Measurements from ENCODE around the gene MAP3K3. TPM values are rescaled to one million over a fixed set of nuclear protein-coding genes. Genes with fewer than 3 reads are reported as not detected.

MAP3K3 gene
- total RNA-seq, 1 donor from 2014 or later = 32.5 TPM

DNA sequence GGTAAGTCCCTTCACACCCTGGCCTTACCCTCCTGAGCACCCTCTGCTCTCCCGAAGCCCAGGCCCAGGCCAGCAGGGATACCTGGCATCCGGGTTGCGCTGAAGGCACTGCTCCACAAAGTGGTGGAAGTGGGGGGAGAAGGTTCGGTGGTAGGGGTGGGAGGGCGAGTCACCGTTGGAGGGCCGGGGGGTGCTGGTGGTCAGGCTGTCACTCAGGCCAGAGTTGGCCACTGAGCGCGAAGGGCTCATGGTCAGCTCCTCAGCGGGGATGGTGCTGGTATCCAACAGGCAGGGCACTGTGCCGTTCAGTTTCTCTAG, 82.0 kb downstream of the MAP3K3 start:
- H3K27me3 Mint-ChIP-seq = no peaks in the 10 kb centered on the region
- H3K4me3 Mint-ChIP-seq = no peak overlapping the region
- no peak for TF ChIP-seq CTCF (IDR thresholded peaks at IDR 0.05)
- H3K27ac Mint-ChIP-seq = peak overlapping the region; percentile 61
- no peaks in the 10 kb centered on the region for H3K9me3 Mint-ChIP-seq
- DNase-seq (no peak), ATAC-seq (ENCODE audit: low read depth) (no peak)
- ChIA-PET CTCF (no interaction called here), POLR2A (interaction anchor here (0.5 to 11.3 kb wide), 4 partner anchors 24 to 108 kb away, joined by 3 to 295 read pairs (median 4); partner anchors contain the start of genes DDX42 and STRADA)
- peaks cover 46% of the 10 kb centered on the region for H3K36me3 Mint-ChIP-seq (ENCODE audit: low read depth)
- peaks cover 67% of the 10 kb centered on the region for H3K4me1 Mint-ChIP-seq
- intact Hi-C loops (cut with micrococcal nuclease) = no loop called here

DNA sequence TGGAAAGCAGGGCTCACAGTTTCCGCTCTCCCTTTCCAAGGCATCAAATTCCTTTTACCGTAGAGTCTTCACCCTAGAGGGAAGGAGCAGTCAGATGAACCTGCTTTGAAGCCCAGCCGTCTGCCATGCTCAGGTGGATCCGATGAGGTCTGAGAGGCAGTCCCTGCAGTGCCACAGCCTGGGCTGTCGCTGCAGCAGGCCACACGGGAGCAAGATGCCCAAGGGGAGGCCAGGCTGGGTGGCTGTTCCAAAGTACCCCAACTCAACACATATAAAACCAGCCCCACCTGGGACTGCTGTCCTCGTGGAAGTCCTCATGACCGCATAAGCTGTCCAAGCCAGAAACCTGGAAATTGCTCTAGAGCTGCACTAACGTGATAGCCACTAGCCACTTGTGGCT, 82.6 kb downstream of the MAP3K3 start:
- ChIA-PET CTCF (interaction anchor here (1.3 kb wide), 1 partner anchor 31 kb away, joined by 3 read pairs; no protein-coding TSS in a partner anchor), POLR2A (interaction anchor here (7.3 to 11.3 kb wide), 2 partner anchors 9 to 37 kb away, joined by 106 to 295 read pairs; partner anchors contain the start of gene STRADA)
- TF ChIP-seq CTCF (IDR thresholded peaks at IDR 0.05) = no peak
- peaks cover 67% of the 10 kb centered on the region for H3K4me1 Mint-ChIP-seq
- DNase-seq (no peak), ATAC-seq (ENCODE audit: low read depth) (no peak)
- H3K9me3 Mint-ChIP-seq = no peaks in the 10 kb centered on the region
- H3K27ac Mint-ChIP-seq = peak overlapping the region; percentile 61
- no peak overlapping the region for H3K4me3 Mint-ChIP-seq
- intact Hi-C loops (cut with micrococcal nuclease) = no loop called here
- no peaks in the 10 kb centered on the region for H3K27me3 Mint-ChIP-seq
- peaks cover 52% of the 10 kb centered on the region for H3K36me3 Mint-ChIP-seq (ENCODE audit: low read depth)

- peaks cover 61% of the 10 kb centered on the region for H3K36me3 Mint-ChIP-seq (ENCODE audit: low read depth)
- no peak for DNase-seq
- H3K9me3 Mint-ChIP-seq = no peaks in the 10 kb centered on the region
- H3K4me3 Mint-ChIP-seq = no peak overlapping the region
- no peak for ATAC-seq (ENCODE audit: low read depth)
- no peak for TF ChIP-seq CTCF (IDR thresholded peaks at IDR 0.05)
- intact Hi-C loops (cut with micrococcal nuclease) = no loop called here
- H3K27me3 Mint-ChIP-seq = no peaks in the 10 kb centered on the region
- ChIA-PET CTCF (interaction anchor here (1.3 kb wide), 1 partner anchor 30 kb away, joined by 3 read pairs; no protein-coding TSS in a partner anchor), POLR2A (interaction anchor here (0.6 to 11.3 kb wide), 6 partner anchors 9 to 156 kb away, joined by 3 to 295 read pairs (median 4); partner anchors contain the start of genes CCDC47 and STRADA)
- peak overlapping the region; percentile 82 for H3K27ac Mint-ChIP-seq
- peaks cover 73% of the 10 kb centered on the region for H3K4me1 Mint-ChIP-seq
These were observed 83.4 kb downstream of the MAP3K3 start for GRCh38 chr17:63705657-63706056.

GRCh38 chr17:63706336-63707082, 84.3 kb downstream of the MAP3K3 start:
- intact Hi-C loops (cut with micrococcal nuclease) = no loop called here
- TF ChIP-seq CTCF (IDR thresholded peaks at IDR 0.05) = no peak
- H3K27me3 Mint-ChIP-seq = no peaks in the 10 kb centered on the region
- peaks cover 67% of the 10 kb centered on the region for H3K4me1 Mint-ChIP-seq
- ChIA-PET CTCF (interaction anchor here (0.9 to 1.2 kb wide), 2 partner anchors 8 to 281 kb away, joined by 3 to 4 read pairs; no protein-coding TSS in a partner anchor), POLR2A (interaction anchor here (0.6 to 7.3 kb wide), 6 partner anchors 10 to 157 kb away, joined by 3 to 106 read pairs (median 4); partner anchors contain the start of genes CCDC47 and DDX42)
- H3K36me3 Mint-ChIP-seq (ENCODE audit: low read depth) = peaks cover 64% of the 10 kb centered on the region
- H3K4me3 Mint-ChIP-seq = no peak overlapping the region
- ATAC-seq (ENCODE audit: low read depth) = no peak
- DNase-seq = no peak
- H3K9me3 Mint-ChIP-seq = no peaks in the 10 kb centered on the region
- peak overlapping the region; percentile 71 for H3K27ac Mint-ChIP-seq

GRCh38 chr17:63707151-63707550, 84.9 kb downstream of the MAP3K3 start:
- no peak for DNase-seq
- no peak for ATAC-seq (ENCODE audit: low read depth)
- Mint-ChIP-seq H3K9me3 (no peaks in the 10 kb centered on the region), H3K27ac (peak overlapping the region; percentile 71), H3K4me1 (peaks cover 60% of the 10 kb centered on the region), H3K4me3 (no peak overlapping the region), H3K36me3 (ENCODE audit: low read depth) (peaks cover 70% of the 10 kb centered on the region), H3K27me3 (no peaks in the 10 kb centered on the region)
- TF ChIP-seq CTCF (IDR thresholded peaks at IDR 0.05) = no peak
- CTCF ChIA-PET = interaction anchor here (1.2 kb wide), 1 partner anchor 9 kb away, joined by 4 read pairs; no protein-coding TSS in a partner anchor
- POLR2A ChIA-PET = interaction anchor here (1.4 to 7.3 kb wide), 4 partner anchors 11 to 67 kb away, joined by 4 to 106 read pairs (median 6); partner anchors contain the start of genes CCDC47, DDX42 and STRADA
- intact Hi-C loops (cut with micrococcal nuclease) = no loop called here

All from activated B cell treated with CpG ODN at 0.5 μM for 24 hours (primary cell).